Bronchial epithelial cell (primary cell): Measurements from ENCODE around the gene RAPGEF2. TPM values are rescaled to one million over a fixed set of nuclear protein-coding genes. Genes with fewer than 3 reads are reported as not detected.

Source experiments
- DNase-seq: peaks from one replicate; pipeline ENCODE4 v3.0.0-alpha.2; 2010; ENCODE audit warnings: low read depth
- FAIRE-seq: peaks from 2 replicates; lab custom pipeline; 2011; peaks lifted over from hg19 to GRCh38; lab: Jason Lieb, UNC
- H3K27me3 ChIP-seq: 2 replicates; pipeline ENCODE4 v1.5.1; 2011; ENCODE audit warnings: low read length; ENCODE audit not compliant: control insufficient read depth, insufficient read depth
- H3K36me3 ChIP-seq: 2 replicates; pipeline ENCODE4 v1.5.1; 2011; ENCODE audit warnings: low read length; ENCODE audit not compliant: control insufficient read depth, insufficient read depth
- H3K4me3 ChIP-seq: 2 replicates; pipeline ENCODE4 v1.5.1; 2011; ENCODE audit warnings: mild to moderate bottlenecking, low read depth, low read length, control low read depth
- CTCF ChIP-seq: IDR thresholded peaks from 2 replicates; pipeline ENCODE4 v1.5.1; 2011; ENCODE audit warnings: mild to moderate bottlenecking, moderate library complexity, low read length, control low read depth, inconsistent platforms; ENCODE audit not compliant: insufficient read depth, severe bottlenecking
- total RNA-seq: library from RNA; depleted of rRNA; stranded (reverse); fragments of >200 nt; gene quantifications from 2 replicates; pipeline ENCODE4 v1.2.1, GENCODE V29; 2014

The RAPGEF2 gene
- total RNA-seq, 1 donor from 2014 or later = 37.6 TPM

- no peak for FAIRE-seq
- H3K36me3 ChIP-seq = no peaks in the 10 kb centered on the region
Measured at GRCh38 chr4:159252491-159252890, 149.6 kb downstream of the RAPGEF2 start.

GRCh38 chr4:159256037-159256436 lies 153.2 kb downstream of the RAPGEF2 start:
- no peak for DNase-seq
- H3K27me3 ChIP-seq = no peaks in the 10 kb centered on the region
- H3K4me3 ChIP-seq = no peak overlapping the region
- FAIRE-seq = no peak
- no peak for TF ChIP-seq CTCF
- no peaks in the 10 kb centered on the region for H3K36me3 ChIP-seq

More at GRCh38 chr4:159252491-159252890, 149.6 kb downstream of the RAPGEF2 start:
- no peak for TF ChIP-seq CTCF
- no peak for DNase-seq
- Histone ChIP-seq H3K4me3 (no peak overlapping the region), H3K27me3 (no peaks in the 10 kb centered on the region)

- Histone ChIP-seq H3K27me3 (no peaks in the 10 kb centered on the region), H3K36me3 (no peaks in the 10 kb centered on the region), H3K4me3 (no peak overlapping the region)
- no peak for TF ChIP-seq CTCF
- DNase-seq = no peak
- no peak for FAIRE-seq
Measured at GRCh38 chr4:159258889-159259560, 156.1 kb downstream of the RAPGEF2 start.

GRCh38 chr4:159264057-159264456 lies 161.2 kb downstream of the RAPGEF2 start:
- Histone ChIP-seq H3K27me3 (no peaks in the 10 kb centered on the region), H3K36me3 (no peaks in the 10 kb centered on the region), H3K4me3 (no peak overlapping the region)
- FAIRE-seq = no peak
- no peak for TF ChIP-seq CTCF
- no peak for DNase-seq

- no peak for TF ChIP-seq CTCF
- Histone ChIP-seq H3K27me3 (no peaks in the 10 kb centered on the region), H3K36me3 (no peaks in the 10 kb centered on the region), H3K4me3 (no peak overlapping the region)
- FAIRE-seq (no peak), DNase-seq (no peak)
Measured at GRCh38 chr4:159266981-159267868, 164.3 kb downstream of the RAPGEF2 start.
